Activated T-cell treated with anti-CD3 and anti-CD28 coated beads, Interleukin-2, amount 50 U/mL, for 72 hours (primary cell): ENCODE measurements around the gene PPP1R3D. TPM values are rescaled to one million over a fixed set of nuclear protein-coding genes. Genes with fewer than 3 reads are reported as not detected.
A peak's percentile ranks its signal among the peaks of the same experiment; 100 is the strongest.
"Not testable (repeated sequence)": the region's sequence is repeated elsewhere in the genome, so short reads cannot be mapped to it uniquely, and the experiment has no call there.

Source experiments
- ATAC-seq, 2 donors: fragments of 150-1000 bp; cut with Tn5 transposase; replicated peaks in 1 of 2; 2 replicates each; pipeline ENCODE4 v1.10.0; 2021; ENCODE audit warnings: moderate library complexity in 2 of 2, mild to moderate bottlenecking in 1 of 2
- DNase-seq, 2 donors: peaks; one replicate each; pipeline ENCODE4 v3.0.0; 2021 to 2022; ENCODE audit warnings: mixed read lengths in 1 of 2
- H3K27ac Mint-ChIP-seq: one replicate; pipeline ENCODE4 v1.8.0; 2022; ENCODE audit warnings: mild to moderate bottlenecking, moderate library complexity, mixed read lengths
- H3K27me3 Mint-ChIP-seq: one replicate; pipeline ENCODE4 v1.8.0; 2022; ENCODE audit warnings: low read depth, mixed read lengths
- H3K36me3 Mint-ChIP-seq, 2 donors: one replicate each; pipeline ENCODE4 v1.8.0; 2022; ENCODE audit warnings: mixed read lengths in 2 of 2, mild to moderate bottlenecking in 1 of 2; ENCODE audit not compliant: insufficient read depth in 2 of 2
- H3K4me1 Mint-ChIP-seq: one replicate; pipeline ENCODE4 v1.8.0; 2022; ENCODE audit warnings: low read depth, mixed read lengths
- H3K4me3 Mint-ChIP-seq, 2 donors: one replicate each; pipeline ENCODE4 v1.8.0; 2022; ENCODE audit warnings: mild to moderate bottlenecking in 2 of 2, mixed read lengths in 2 of 2, moderate library complexity in 2 of 2
- H3K9me3 Mint-ChIP-seq, 2 donors: one replicate each; pipeline ENCODE4 v1.8.0; 2022; ENCODE audit warnings: mixed read lengths in 2 of 2
- total RNA-seq, 2 donors: library from RNA; stranded (reverse); gene quantifications; one replicate each; pipeline ENCODE4 v1.2.3, GENCODE V29; 2022

Gene PPP1R3D
- total RNA-seq, 2 donors from 2014 or later = 5.7 to 6.2 TPM

GRCh38 chr20:59931511-59932312 is 8.4 kb downstream of the PPP1R3D start:
- Mint-ChIP-seq H3K4me1 (peaks cover 13% of the 10 kb centered on the region), H3K27ac (peak overlapping the region; percentile 87), H3K4me3 (peak overlapping the region; percentile 71), H3K9me3 (no peaks in the 10 kb centered on the region), H3K36me3 (no peaks in the 10 kb centered on the region), H3K27me3 (no peaks in the 10 kb centered on the region)
- DNase-seq (no peak), ATAC-seq (peak in 1 of 2 donors; percentile 8)

DNA sequence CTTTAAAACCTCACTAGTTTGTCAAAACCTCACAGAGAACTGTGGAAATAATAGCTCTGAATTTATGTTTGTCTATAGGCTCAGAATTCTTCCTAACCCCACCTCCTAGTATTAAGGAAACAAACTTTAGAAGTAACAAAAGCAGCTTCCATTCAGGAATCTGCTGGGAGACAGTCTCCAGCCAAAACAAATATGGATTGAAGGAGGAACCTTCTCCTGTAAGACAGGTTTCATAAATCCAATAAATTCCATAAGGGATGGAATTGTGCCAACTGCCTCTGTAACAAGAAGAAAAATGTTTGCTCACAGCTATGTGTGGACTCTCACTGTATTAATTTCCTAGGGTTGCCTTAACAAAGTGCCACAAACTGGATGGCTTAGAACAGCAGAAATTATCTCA is 14.2 kb downstream of the PPP1R3D start:
- ATAC-seq (no peak), DNase-seq (no peak)
- Mint-ChIP-seq H3K27ac (no peak overlapping the region), H3K4me3 (no peak overlapping the region), H3K36me3 (no peaks in the 10 kb centered on the region), H3K9me3 (no peaks in the 10 kb centered on the region), H3K4me1 (peaks cover under 1% of the 10 kb centered on the region), H3K27me3 (no peaks in the 10 kb centered on the region)

DNA sequence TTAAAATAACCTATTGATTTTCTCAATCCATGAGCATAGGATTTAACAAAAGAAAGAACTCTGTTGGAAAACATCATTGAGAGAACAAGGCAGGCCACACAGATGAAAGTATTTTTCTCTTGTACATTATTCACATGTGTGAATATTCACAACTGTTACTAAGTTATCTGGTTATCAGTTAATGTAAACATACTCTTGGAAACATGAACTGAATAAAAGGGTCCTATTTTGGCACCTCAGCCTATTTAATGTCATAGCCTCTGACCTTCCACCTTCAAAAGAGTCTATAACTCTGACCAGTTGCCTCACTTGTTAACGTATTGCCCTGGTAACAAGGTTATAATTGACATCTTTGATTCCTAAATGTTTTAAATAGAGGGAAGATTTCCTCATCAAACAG is 14.7 kb downstream of the PPP1R3D start:
- no peaks in the 10 kb centered on the region for H3K9me3 Mint-ChIP-seq
- no peaks in the 10 kb centered on the region for H3K27me3 Mint-ChIP-seq
- ATAC-seq (no peak), DNase-seq (no peak)
- H3K27ac Mint-ChIP-seq = no peak overlapping the region
- H3K4me1 Mint-ChIP-seq = no peaks in the 10 kb centered on the region
- no peak overlapping the region for H3K4me3 Mint-ChIP-seq
- H3K36me3 Mint-ChIP-seq = no peaks in the 10 kb centered on the region

GRCh38 chr20:59923514-59923913 is 16.6 kb downstream of the PPP1R3D start:
- Mint-ChIP-seq H3K27me3 (no peaks in the 10 kb centered on the region), H3K4me1 (no peaks in the 10 kb centered on the region), H3K9me3 (no peaks in the 10 kb centered on the region), H3K27ac (no peak overlapping the region), H3K36me3 (no peaks in the 10 kb centered on the region), H3K4me3 (no peak overlapping the region)
- peak in 1 of 2 donors; percentile 39 for ATAC-seq
- no peak for DNase-seq

- H3K27ac Mint-ChIP-seq = no peak overlapping the region
- H3K36me3 Mint-ChIP-seq = no peaks in the 10 kb centered on the region
- H3K4me1 Mint-ChIP-seq = no peaks in the 10 kb centered on the region
- DNase-seq (no peak), ATAC-seq (no peak)
- no peaks in the 10 kb centered on the region for H3K9me3 Mint-ChIP-seq
- no peak overlapping the region for H3K4me3 Mint-ChIP-seq
- H3K27me3 Mint-ChIP-seq = no peaks in the 10 kb centered on the region
Measured at GRCh38 chr20:59920944-59921343, 19.2 kb downstream of the PPP1R3D start.

DNA sequence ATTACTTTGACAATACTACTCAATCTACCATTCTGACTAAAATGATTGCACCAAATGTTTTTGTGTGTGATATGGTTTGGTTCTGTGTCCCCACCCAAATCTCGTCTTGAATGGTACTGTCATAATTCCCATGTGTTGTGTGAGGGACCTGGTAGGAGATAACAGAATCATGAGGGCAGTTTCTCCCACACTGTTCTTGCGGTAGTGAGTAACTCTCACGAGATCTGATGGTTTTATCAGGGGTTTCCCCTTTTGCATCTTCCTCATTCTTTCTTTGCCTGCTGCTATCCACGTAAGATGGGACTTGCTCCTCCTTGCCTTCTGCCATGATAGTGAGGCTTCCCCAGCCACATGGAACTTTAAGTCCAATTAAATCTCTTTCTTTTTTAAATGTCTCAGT is 27.5 kb downstream of the PPP1R3D start:
- no peaks in the 10 kb centered on the region for H3K36me3 Mint-ChIP-seq
- peak overlapping the region; percentile 38 for H3K27ac Mint-ChIP-seq
- H3K9me3 Mint-ChIP-seq = no peaks in the 10 kb centered on the region
- no peaks in the 10 kb centered on the region for H3K27me3 Mint-ChIP-seq
- no peaks in the 10 kb centered on the region for H3K4me1 Mint-ChIP-seq
- no peak overlapping the region for H3K4me3 Mint-ChIP-seq
- DNase-seq (no peak), ATAC-seq (no peak)

- no peak for ATAC-seq
Measured at GRCh38 chr20:59911041-59911440, 29.1 kb downstream of the PPP1R3D start.

GRCh38 chr20:59908855-59909254 is 31.2 kb downstream of the PPP1R3D start:
- DNase-seq (no peak), ATAC-seq (no peak)
- Mint-ChIP-seq H3K9me3 (no peaks in the 10 kb centered on the region), H3K4me1 (no peaks in the 10 kb centered on the region), H3K36me3 (no peaks in the 10 kb centered on the region), H3K27ac (no peak overlapping the region), H3K27me3 (no peaks in the 10 kb centered on the region), H3K4me3 (no peak overlapping the region)

More at GRCh38 chr20:59911041-59911440, 29.1 kb downstream of the PPP1R3D start:
- Mint-ChIP-seq H3K9me3 (no peaks in the 10 kb centered on the region), H3K4me1 (no peaks in the 10 kb centered on the region), H3K27ac (no peak overlapping the region), H3K4me3 (no peak overlapping the region), H3K27me3 (no peaks in the 10 kb centered on the region), H3K36me3 (no peaks in the 10 kb centered on the region)
- DNase-seq = no peak

DNA sequence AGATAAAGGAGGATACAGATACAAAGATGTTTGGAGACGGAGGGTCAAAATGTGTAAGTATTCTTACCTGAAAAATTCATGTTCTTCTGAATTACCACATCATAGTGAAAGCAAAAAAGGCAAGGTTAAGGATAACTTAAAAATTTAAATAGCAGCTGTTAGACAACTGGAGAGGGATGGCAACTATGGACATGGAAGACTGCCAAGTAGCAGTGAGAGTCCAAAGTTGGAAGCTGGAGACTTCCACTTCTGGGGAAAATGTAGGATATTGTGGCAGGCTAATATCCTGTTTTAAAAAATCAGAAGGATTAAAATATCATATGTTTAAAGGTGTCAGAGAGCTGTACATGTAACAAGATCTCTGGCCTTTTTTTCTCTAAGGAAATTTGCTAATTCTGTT is 36.5 kb downstream of the PPP1R3D start:
- no peaks in the 10 kb centered on the region for H3K36me3 Mint-ChIP-seq
- H3K4me3 Mint-ChIP-seq = no peak overlapping the region
- no peak overlapping the region for H3K27ac Mint-ChIP-seq
- no peak for ATAC-seq
- H3K9me3 Mint-ChIP-seq = no peaks in the 10 kb centered on the region
- no peak for DNase-seq
- no peaks in the 10 kb centered on the region for H3K27me3 Mint-ChIP-seq
- no peaks in the 10 kb centered on the region for H3K4me1 Mint-ChIP-seq

DNA sequence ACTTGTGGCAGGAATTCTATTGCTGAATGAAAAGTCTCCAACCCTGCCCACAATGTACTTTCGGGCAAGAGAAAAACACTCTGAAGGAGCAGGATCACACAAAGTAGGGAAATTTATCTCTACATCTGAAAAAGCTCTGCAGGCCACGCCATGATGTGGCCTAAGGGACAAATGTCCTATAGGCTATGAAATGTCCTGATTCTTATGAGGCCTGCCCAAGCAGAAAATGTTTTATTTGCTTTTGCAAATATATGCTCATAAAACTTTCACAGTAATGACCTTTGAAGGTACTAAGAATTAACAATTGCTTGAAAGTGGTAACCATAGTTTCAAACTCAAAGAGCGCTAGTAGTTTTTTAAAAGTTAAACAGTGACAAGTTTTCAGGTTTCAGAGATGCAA is 37.6 kb downstream of the PPP1R3D start:
- Mint-ChIP-seq H3K27ac (no peak overlapping the region), H3K4me3 (no peak overlapping the region), H3K36me3 (no peaks in the 10 kb centered on the region), H3K9me3 (no peaks in the 10 kb centered on the region), H3K27me3 (no peaks in the 10 kb centered on the region), H3K4me1 (no peaks in the 10 kb centered on the region)
- ATAC-seq (no peak), DNase-seq (no peak)

DNA sequence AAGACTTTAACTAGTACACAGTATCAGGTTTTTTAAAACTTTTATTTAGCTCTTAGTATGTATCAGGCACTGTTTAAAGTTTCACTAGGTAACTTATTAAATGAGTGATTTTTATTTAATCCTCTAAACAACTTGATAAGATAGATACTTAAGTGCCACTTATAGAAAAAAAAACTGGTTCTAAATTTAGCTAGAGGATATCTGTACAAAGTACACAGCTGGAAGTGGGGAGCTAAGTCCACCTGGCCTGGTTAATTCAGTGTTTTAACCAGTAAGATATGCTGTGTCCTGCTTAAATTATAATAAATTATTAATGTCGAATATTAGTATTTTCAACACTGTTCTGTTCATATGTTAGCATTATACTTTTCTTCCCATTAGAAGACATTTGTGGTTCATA is 44.2 kb downstream of the PPP1R3D start:
- ATAC-seq (no peak), DNase-seq (no peak)
- no peak overlapping the region for H3K27ac Mint-ChIP-seq
- peaks cover 0 to 2% of the 10 kb centered on the region in 2 donors for H3K36me3 Mint-ChIP-seq
- H3K4me3 Mint-ChIP-seq = no peak overlapping the region
- H3K4me1 Mint-ChIP-seq = no peaks in the 10 kb centered on the region
- no peaks in the 10 kb centered on the region for H3K27me3 Mint-ChIP-seq
- no peaks in the 10 kb centered on the region for H3K9me3 Mint-ChIP-seq

DNA sequence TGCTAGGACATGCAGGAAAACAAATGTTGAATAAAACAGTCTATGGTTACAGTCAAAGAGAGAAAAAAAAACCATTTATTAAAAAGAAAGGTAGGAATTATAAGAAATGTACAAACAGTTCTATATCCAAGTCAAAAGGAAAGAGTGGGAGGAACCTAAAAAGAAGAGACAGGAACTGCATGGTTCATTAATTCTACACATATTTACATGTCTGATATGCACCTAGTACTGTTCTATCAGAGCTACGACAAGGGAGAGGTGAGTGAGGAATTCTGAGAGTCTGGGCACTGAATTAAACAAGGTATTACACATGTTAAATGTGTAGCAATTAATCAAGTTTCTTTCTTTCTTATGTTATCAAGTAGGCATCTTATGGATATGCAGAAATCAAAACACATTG is 48.5 kb downstream of the PPP1R3D start:
- no peak for ATAC-seq
- Mint-ChIP-seq H3K4me1 (no peaks in the 10 kb centered on the region), H3K27me3 (no peaks in the 10 kb centered on the region), H3K27ac (no peak overlapping the region), H3K9me3 (no peaks in the 10 kb centered on the region), H3K36me3 (peaks cover 2 to 4% of the 10 kb centered on the region in 2 donors), H3K4me3 (no peak overlapping the region)
- no peak for DNase-seq

GRCh38 chr20:59890035-59890434 is 50.1 kb downstream of the PPP1R3D start:
- not testable (repeated sequence) for H3K9me3 Mint-ChIP-seq, H3K36me3 Mint-ChIP-seq, H3K4me3 Mint-ChIP-seq, DNase-seq, H3K27me3 Mint-ChIP-seq, H3K27ac Mint-ChIP-seq, ATAC-seq, H3K4me1 Mint-ChIP-seq

GRCh38 chr20:59888050-59888449 is 52.1 kb downstream of the PPP1R3D start:
- H3K9me3 Mint-ChIP-seq = no peaks in the 10 kb centered on the region
- no peak overlapping the region for H3K27ac Mint-ChIP-seq
- H3K27me3 Mint-ChIP-seq = no peaks in the 10 kb centered on the region
- H3K4me1 Mint-ChIP-seq = no peaks in the 10 kb centered on the region
- DNase-seq = no peak
- ATAC-seq = no peak
- no peak overlapping the region for H3K4me3 Mint-ChIP-seq
- H3K36me3 Mint-ChIP-seq = peaks cover 2 to 4% of the 10 kb centered on the region in 2 donors
